Neural crest cell (in vitro differentiated cells): ENCODE data around the gene FAF2. TPM values are rescaled to one million over a fixed set of nuclear protein-coding genes. Genes with fewer than 3 reads are reported as not detected.

Experiments used
- DNase-seq: peaks from one replicate; pipeline ENCODE4 v3.0.0; 2021; ENCODE audit warnings: low read depth, mixed read lengths, low spot score
- H3K27ac Mint-ChIP-seq: one replicate; pipeline ENCODE4 v1.8.0; 2021; ENCODE audit warnings: mild to moderate bottlenecking, mixed read lengths; ENCODE audit not compliant: unreplicated experiment
- H3K27me3 Mint-ChIP-seq: 2 replicates; pipeline ENCODE4 v1.8.0; 2021; ENCODE audit warnings: low read depth, mild to moderate bottlenecking, mixed read lengths
- H3K36me3 Mint-ChIP-seq: 2 replicates; pipeline ENCODE4 v1.8.0; 2021; ENCODE audit warnings: low read depth, mild to moderate bottlenecking, mixed read lengths
- H3K4me1 Mint-ChIP-seq: 2 replicates; pipeline ENCODE4 v1.8.0; 2021; ENCODE audit warnings: mixed read lengths
- H3K4me3 Mint-ChIP-seq: one replicate; pipeline ENCODE4 v1.8.0; 2021; ENCODE audit warnings: mild to moderate bottlenecking, mixed read lengths
- H3K9me3 Mint-ChIP-seq: 2 replicates; pipeline ENCODE4 v1.8.0; 2021; ENCODE audit warnings: mixed read lengths
- total RNA-seq: library from RNA; stranded (reverse); gene quantifications from 2 replicates; pipeline ENCODE4 v1.2.1, GENCODE V29; 2021
- TF ChIP-seq, protein P1 (sequence below): fragments of 200-600 bp; sonication (generic); conservative IDR thresholded peaks from 2 replicates; pipeline ENCODE4 v1.5.0; 2021; ENCODE audit warnings: antibody characterized with exemption, mild to moderate bottlenecking

The FAF2 gene
- total RNA-seq, 1 donor from 2014 or later = 50.3 TPM

DNA sequence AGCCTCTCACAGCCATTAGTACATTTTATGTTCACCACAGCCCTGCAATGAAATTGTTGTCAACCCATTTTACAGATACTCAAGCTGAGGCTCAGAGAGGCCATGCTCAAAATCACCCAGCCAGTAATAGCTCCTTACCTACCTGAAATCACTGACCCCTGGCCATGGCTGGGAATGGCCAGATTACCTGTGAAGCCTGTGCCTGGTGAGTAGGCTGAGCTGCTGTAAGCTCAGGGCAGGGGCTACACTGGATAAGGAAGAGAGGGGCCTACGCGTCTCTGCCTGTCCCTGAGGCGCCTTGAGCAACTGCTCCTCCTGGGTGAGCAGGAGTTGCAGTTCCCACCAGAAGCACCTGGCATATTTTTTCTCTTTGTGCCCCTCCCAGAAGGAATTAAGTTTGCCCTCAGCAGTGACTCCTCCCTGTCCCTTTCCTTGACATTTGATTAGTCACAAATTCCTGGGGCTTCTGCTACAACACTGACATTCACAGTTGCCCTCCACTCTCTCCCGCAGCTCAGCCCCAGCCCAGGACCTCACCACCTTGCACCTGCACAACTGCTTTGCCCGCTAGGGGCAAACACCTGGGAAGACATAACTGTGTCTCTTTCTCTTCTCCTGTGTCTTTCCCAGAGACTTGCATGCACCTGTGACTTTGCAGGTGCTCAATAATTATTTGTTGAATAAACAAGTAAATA is 37.6 kb upstream of the FAF2 start:
- Mint-ChIP-seq H3K36me3 (no peaks in the 10 kb centered on the region), H3K27ac (no peak overlapping the region), H3K27me3 (no peaks in the 10 kb centered on the region), H3K4me1 (peaks cover 8% of the 10 kb centered on the region), H3K4me3 (no peak overlapping the region), H3K9me3 (no peaks in the 10 kb centered on the region)
- TF ChIP-seq, protein P1, sequence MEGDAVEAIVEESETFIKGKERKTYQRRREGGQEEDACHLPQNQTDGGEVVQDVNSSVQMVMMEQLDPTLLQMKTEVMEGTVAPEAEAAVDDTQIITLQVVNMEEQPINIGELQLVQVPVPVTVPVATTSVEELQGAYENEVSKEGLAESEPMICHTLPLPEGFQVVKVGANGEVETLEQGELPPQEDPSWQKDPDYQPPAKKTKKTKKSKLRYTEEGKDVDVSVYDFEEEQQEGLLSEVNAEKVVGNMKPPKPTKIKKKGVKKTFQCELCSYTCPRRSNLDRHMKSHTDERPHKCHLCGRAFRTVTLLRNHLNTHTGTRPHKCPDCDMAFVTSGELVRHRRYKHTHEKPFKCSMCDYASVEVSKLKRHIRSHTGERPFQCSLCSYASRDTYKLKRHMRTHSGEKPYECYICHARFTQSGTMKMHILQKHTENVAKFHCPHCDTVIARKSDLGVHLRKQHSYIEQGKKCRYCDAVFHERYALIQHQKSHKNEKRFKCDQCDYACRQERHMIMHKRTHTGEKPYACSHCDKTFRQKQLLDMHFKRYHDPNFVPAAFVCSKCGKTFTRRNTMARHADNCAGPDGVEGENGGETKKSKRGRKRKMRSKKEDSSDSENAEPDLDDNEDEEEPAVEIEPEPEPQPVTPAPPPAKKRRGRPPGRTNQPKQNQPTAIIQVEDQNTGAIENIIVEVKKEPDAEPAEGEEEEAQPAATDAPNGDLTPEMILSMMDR = no peak
- no peak for DNase-seq

DNA sequence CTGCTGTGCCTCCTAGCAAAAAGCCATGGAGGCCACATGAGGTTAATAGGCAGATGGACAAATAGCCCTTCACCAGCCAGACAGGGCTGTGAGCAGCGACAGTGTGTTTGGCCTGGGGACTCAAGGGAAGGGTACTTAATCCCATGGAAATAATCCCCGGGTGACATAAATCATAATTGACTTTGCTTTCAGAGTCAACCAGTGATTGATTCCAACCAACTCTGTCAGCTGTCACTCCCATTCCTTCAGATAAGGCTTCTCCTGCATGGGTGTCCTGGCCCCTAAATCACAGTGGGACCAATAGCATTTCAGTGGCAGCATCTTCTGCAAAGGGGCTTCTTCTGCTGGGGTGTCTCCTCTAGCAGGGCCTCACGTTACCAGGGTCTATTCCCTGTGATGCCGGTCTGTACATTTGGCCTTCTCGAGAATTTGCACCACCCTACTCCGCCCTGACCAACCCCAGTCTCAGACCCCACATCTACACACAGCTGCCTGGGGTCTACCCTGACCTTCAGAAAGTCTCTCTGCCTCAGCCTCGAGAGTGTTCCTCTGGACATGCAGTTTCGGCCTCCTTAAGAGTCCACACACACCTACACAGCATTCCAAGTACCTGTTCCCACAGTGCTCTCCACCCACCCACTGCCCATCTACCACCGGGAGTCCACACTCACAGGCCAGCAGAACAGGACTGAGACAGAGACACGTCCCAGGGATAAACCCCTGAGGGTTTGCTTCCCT is 35.5 kb upstream of the FAF2 start:
- peaks cover 14% of the 10 kb centered on the region for H3K4me1 Mint-ChIP-seq
- no peak for DNase-seq
- peak overlapping the region; percentile 23 for H3K4me3 Mint-ChIP-seq
- no peaks in the 10 kb centered on the region for H3K36me3 Mint-ChIP-seq
- H3K27ac Mint-ChIP-seq = no peak overlapping the region
- H3K27me3 Mint-ChIP-seq = peaks cover 4% of the 10 kb centered on the region
- H3K9me3 Mint-ChIP-seq = no peaks in the 10 kb centered on the region
- TF ChIP-seq, protein P1 = no peak

DNA sequence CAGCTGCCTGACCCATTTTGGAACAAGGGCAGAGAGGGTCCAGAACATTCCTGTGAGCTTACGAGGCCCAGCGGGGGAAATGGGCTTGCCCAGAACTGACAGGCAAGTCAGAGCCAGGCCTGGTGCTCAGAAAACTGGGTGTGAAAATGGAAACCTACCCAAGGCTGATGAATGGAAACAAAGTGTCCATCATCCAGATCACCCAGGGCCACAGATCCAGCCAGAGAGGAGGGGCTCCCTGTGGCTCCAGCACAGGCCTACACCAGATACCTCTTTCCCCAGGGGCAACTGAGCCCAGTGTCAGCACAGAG is 35.0 kb upstream of the FAF2 start:
- Mint-ChIP-seq H3K36me3 (no peaks in the 10 kb centered on the region), H3K27ac (no peak overlapping the region), H3K4me1 (peaks cover 14% of the 10 kb centered on the region), H3K4me3 (no peak overlapping the region), H3K9me3 (no peaks in the 10 kb centered on the region), H3K27me3 (peaks cover 8% of the 10 kb centered on the region)
- DNase-seq = no peak
- TF ChIP-seq, protein P1 = no peak

DNA sequence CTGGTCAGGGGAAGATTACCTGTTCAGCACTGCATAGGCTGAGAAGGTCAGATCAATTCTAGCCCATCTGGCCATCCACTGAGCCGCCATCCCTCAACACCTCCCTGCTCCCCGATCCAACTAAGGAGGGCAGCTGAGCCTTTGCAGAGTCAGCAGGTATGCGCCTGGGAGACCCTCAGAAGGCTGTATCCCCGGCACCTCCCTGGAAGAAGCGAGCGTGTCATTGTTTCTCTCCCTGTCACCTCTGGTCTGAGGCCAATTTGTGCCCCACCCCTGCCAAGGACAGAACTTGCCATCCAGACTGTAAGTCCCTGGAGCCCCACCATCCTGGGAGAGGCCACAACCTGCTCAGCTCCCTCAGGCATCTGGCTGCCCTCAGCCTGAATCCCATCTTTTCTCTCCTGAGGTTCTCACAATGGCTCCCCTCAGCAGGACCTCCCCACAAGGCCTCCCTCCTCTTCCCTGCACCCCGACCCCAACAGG is 34.4 kb upstream of the FAF2 start:
- no peak overlapping the region for H3K27ac Mint-ChIP-seq

DNA sequence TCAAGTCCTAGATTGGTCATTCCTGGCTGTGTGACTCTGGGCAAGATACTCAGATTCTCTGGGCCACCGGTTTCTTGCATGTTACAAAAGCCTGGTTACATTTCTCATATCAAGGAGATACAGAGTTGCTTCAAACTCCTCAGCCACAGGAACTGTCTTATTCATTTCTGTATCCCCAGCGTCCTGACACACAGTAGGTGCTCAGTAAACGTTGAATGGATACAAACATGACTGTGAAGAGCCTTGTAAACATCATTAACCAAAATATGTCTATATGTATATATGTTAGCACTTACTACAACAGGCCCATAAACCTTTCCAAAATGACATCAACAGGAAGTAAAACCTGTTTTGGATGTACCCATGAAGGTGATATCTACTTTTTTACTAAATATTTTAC is 33.5 kb upstream of the FAF2 start:
- H3K27ac Mint-ChIP-seq = no peak overlapping the region

More for the DNA sequence above, 34.4 kb upstream of the FAF2 start:
- TF ChIP-seq, protein P1 = no peak
- Mint-ChIP-seq H3K9me3 (no peaks in the 10 kb centered on the region), H3K36me3 (no peaks in the 10 kb centered on the region), H3K27me3 (peaks cover 10% of the 10 kb centered on the region), H3K4me3 (peak overlapping the region; percentile 49), H3K4me1 (peaks cover 14% of the 10 kb centered on the region)
- DNase-seq = no peak

More for the DNA sequence above, 33.5 kb upstream of the FAF2 start:
- Mint-ChIP-seq H3K9me3 (no peaks in the 10 kb centered on the region), H3K36me3 (no peaks in the 10 kb centered on the region), H3K27me3 (peaks cover 10% of the 10 kb centered on the region), H3K4me3 (peak overlapping the region; percentile 49), H3K4me1 (peaks cover 14% of the 10 kb centered on the region)
- TF ChIP-seq, protein P1 = no peak
- DNase-seq = no peak
